ENCODE measurements around the gene ADGRV1.

DNA sequence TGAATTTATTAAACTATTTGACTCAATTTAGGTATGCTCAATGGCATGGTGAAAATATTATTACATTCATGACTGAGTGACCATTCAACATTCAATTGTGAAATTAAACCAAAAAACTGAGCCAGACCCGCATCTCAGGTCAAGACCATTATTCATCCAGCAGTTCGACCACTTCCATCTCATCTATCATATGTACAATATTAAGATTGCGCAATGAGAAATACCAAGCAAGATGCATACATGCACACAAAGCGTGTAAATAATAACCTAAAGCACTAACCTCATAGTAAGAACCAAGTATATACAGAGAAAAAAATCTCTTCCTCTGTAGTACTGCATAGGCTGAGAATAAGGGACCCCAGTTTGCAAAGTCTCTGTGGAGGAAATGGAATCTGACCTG is 310.2 kb downstream of the ADGRV1 start:
- no peak for TF ChIP-seq CTCF (IDR thresholded peaks at IDR 0.05)
- no peak for TF ChIP-seq ZFX (IDR thresholded peaks at IDR 0.05; ENCODE audit: borderline replicate concordance)

All from 22Rv1 (cell line).